GM18868 (cell line): Measurements from ENCODE around the gene SRP14.
A peak's percentile ranks its signal among the peaks of the same experiment; 100 is the strongest.
"Not testable (repeated sequence)": the region's sequence is repeated elsewhere in the genome, so short reads cannot be mapped to it uniquely, and the experiment has no call there.

Experiments used
- ATAC-seq: cut with Tn5 transposase; IDR thresholded peaks from one replicate; pipeline ENCODE4 v1.9.1; 2021; ENCODE audit warnings: mild to moderate bottlenecking, moderate library complexity; ENCODE audit not compliant: unreplicated experiment

Gene SRP14

GRCh38 chr15:40038638-40039543 lies at the start of gene SRP14:
TSS of gene SRP14 (minus strand) at chr15:40039181. CDS start at chr15:40039116, 65 bp downstream.
- ATAC-seq = peak; percentile 97

- no peak for ATAC-seq
These were observed 49.3 kb upstream of the SRP14 start for GRCh38 chr15:40087991-40088928.

GRCh38 chr15:40087068-40087810 lies 48.3 kb upstream of the SRP14 start:
- ATAC-seq = no peak

GRCh38 chr15:40085266-40085665 lies 46.3 kb upstream of the SRP14 start:
- ATAC-seq = no peak

GRCh38 chr15:40084650-40085049 lies 45.7 kb upstream of the SRP14 start:
- ATAC-seq = no peak

GRCh38 chr15:40082195-40082883 lies 43.4 kb upstream of the SRP14 start:
- no peak for ATAC-seq

- ATAC-seq = no peak
These were observed 42.8 kb upstream of the SRP14 start for GRCh38 chr15:40081691-40082194.

GRCh38 chr15:40080847-40081246 lies 41.9 kb upstream of the SRP14 start:
- no peak for ATAC-seq

GRCh38 chr15:40080104-40080503 lies 41.1 kb upstream of the SRP14 start:
- no peak for ATAC-seq

- ATAC-seq = no peak
These were observed 40.5 kb upstream of the SRP14 start for GRCh38 chr15:40079456-40079855.

- ATAC-seq = no peak
These were observed 36.5 kb upstream of the SRP14 start for GRCh38 chr15:40075298-40076044.

GRCh38 chr15:40074656-40075055 lies 35.7 kb upstream of the SRP14 start:
- not testable (repeated sequence) for ATAC-seq

GRCh38 chr15:40073716-40074490 lies 34.9 kb upstream of the SRP14 start:
- not testable (repeated sequence) for ATAC-seq

GRCh38 chr15:40072216-40072990 lies 33.4 kb upstream of the SRP14 start:
- ATAC-seq = no peak

GRCh38 chr15:40070608-40071218 lies 31.7 kb upstream of the SRP14 start:
- ATAC-seq = no peak

GRCh38 chr15:40070166-40070557 lies 31.2 kb upstream of the SRP14 start:
- ATAC-seq = no peak
